NCI-H446 treated with DMSO at 0.1 percent for 48 hours (cell line): ENCODE measurements around the gene DDRGK1.
A peak's percentile ranks its signal among the peaks of the same experiment; 100 is the strongest.

Experiments
- DNase-seq: peaks from one replicate; lab custom pipeline; 2025; lab: John Stamatoyannopoulos, UW

Gene DDRGK1

GRCh38 chr20:3204124-3204794 is at the start of gene DDRGK1:
Gene DDRGK1 (minus strand): TSS chr20:3204682. CDS start chr20:3204627, 55 bp downstream.
- peak; percentile 53 for DNase-seq

- DNase-seq: no peak
These were observed 47.3 kb upstream of the DDRGK1 start for GRCh38 chr20:3251806-3252205.

- DNase-seq: no peak
These were observed 45.6 kb upstream of the DDRGK1 start for GRCh38 chr20:3250091-3250504.

- no peak for DNase-seq
These were observed 44.5 kb upstream of the DDRGK1 start for GRCh38 chr20:3248993-3249347.

GRCh38 chr20:3248167-3248992 is 43.9 kb upstream of the DDRGK1 start:
- DNase-seq: no peak

- no peak for DNase-seq
These were observed 43.2 kb upstream of the DDRGK1 start for GRCh38 chr20:3247638-3248037.

GRCh38 chr20:3246682-3247081 is 42.2 kb upstream of the DDRGK1 start:
- DNase-seq: no peak

GRCh38 chr20:3245711-3246110 is 41.2 kb upstream of the DDRGK1 start:
- no peak for DNase-seq

GRCh38 chr20:3245156-3245555 is 40.7 kb upstream of the DDRGK1 start:
- no peak for DNase-seq

- DNase-seq: no peak
These were observed 40.1 kb upstream of the DDRGK1 start for GRCh38 chr20:3244613-3245012.

GRCh38 chr20:3243718-3244358 is 39.4 kb upstream of the DDRGK1 start:
- DNase-seq: no peak

- DNase-seq: no peak
These were observed 37.8 kb upstream of the DDRGK1 start for GRCh38 chr20:3242172-3242692.

- DNase-seq: no peak
These were observed 36.4 kb upstream of the DDRGK1 start for GRCh38 chr20:3240776-3241363.

GRCh38 chr20:3239867-3240775 is 35.6 kb upstream of the DDRGK1 start:
- DNase-seq: no peak

- DNase-seq: no peak
These were observed 34.8 kb upstream of the DDRGK1 start, which contains the start of gene SLC4A11 for GRCh38 chr20:3239026-3239866. Gene SLC4A11 (minus strand): TSS chr20:3239190. CDS start chr20:3239137, 53 bp downstream.

- DNase-seq: no peak
These were observed 34.1 kb upstream of the DDRGK1 start for GRCh38 chr20:3238616-3239025.

GRCh38 chr20:3237958-3238615 is 33.6 kb upstream of the DDRGK1 start:
- DNase-seq: no peak

GRCh38 chr20:3237011-3237957 is 32.8 kb upstream of the DDRGK1 start:
- DNase-seq: no peak
